NCI-H774 (cell line): Measurements from ENCODE around the gene SF3B6.

Experiments used
- DNase-seq: peaks from one replicate; lab custom pipeline; 2025; lab: John Stamatoyannopoulos, UW

Gene SF3B6

GRCh38 chr2:24018241-24018640 is 57.9 kb downstream of the SF3B6 start:
- no peak for DNase-seq

- no peak for DNase-seq
Measured at GRCh38 chr2:24017711-24018110, 58.4 kb downstream of the SF3B6 start.
